ENCODE measurements around the gene MYO1H.

GRCh38 chr12:109458771-109459208 lies 111.1 kb downstream of the MYO1H start:
- TF ChIP-seq, protein P1, sequence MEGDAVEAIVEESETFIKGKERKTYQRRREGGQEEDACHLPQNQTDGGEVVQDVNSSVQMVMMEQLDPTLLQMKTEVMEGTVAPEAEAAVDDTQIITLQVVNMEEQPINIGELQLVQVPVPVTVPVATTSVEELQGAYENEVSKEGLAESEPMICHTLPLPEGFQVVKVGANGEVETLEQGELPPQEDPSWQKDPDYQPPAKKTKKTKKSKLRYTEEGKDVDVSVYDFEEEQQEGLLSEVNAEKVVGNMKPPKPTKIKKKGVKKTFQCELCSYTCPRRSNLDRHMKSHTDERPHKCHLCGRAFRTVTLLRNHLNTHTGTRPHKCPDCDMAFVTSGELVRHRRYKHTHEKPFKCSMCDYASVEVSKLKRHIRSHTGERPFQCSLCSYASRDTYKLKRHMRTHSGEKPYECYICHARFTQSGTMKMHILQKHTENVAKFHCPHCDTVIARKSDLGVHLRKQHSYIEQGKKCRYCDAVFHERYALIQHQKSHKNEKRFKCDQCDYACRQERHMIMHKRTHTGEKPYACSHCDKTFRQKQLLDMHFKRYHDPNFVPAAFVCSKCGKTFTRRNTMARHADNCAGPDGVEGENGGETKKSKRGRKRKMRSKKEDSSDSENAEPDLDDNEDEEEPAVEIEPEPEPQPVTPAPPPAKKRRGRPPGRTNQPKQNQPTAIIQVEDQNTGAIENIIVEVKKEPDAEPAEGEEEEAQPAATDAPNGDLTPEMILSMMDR (IDR thresholded peaks at IDR 0.05), result no peak
- no peak for TF ChIP-seq POLR2A (IDR thresholded peaks at IDR 0.05; ENCODE audit: low read depth)
